KMS-11 (cell line): ENCODE measurements around the gene VAMP8.
A peak's percentile ranks its signal among the peaks of the same experiment; 100 is the strongest.

Source experiments
- H2AFZ ChIP-seq: fragments of 200-600 bp; sonication (generic); 2 replicates; pipeline ENCODE4 v1.6.1; 2016; ENCODE audit warnings: antibody characterized with exemption, mixed run types, low read depth
- H3K27ac ChIP-seq: fragments of 200-600 bp; sonication (generic); 2 replicates; pipeline ENCODE4 v1.6.1; 2016; ENCODE audit warnings: mild to moderate bottlenecking, mixed run types
- H3K27me3 ChIP-seq: fragments of 200-600 bp; sonication (generic); 2 replicates; pipeline ENCODE4 v1.6.1; 2017; ENCODE audit warnings: mild to moderate bottlenecking, low read depth, mixed run types, moderate library complexity; ENCODE audit not compliant: insufficient read depth
- H3K36me3 ChIP-seq: fragments of 200-600 bp; sonication (generic); 2 replicates; pipeline ENCODE4 v1.6.1; 2017; ENCODE audit warnings: mild to moderate bottlenecking, mixed run types; ENCODE audit not compliant: insufficient read depth
- H3K4me1 ChIP-seq: fragments of 200-600 bp; sonication (generic); 2 replicates; pipeline ENCODE4 v1.6.1; 2016; ENCODE audit warnings: mild to moderate bottlenecking, low read depth, mixed run types; ENCODE audit not compliant: poor library complexity, severe bottlenecking
- H3K4me2 ChIP-seq: fragments of 200-600 bp; sonication (generic); 2 replicates; pipeline ENCODE4 v1.7.0; 2016; ENCODE audit warnings: mild to moderate bottlenecking, mixed run types
- H3K4me3 ChIP-seq: fragments of 200-600 bp; sonication (generic); IDR thresholded peaks from 2 replicates; pipeline ENCODE4 v1.6.1; 2017; ENCODE audit warnings: low read depth, low read length, mixed read lengths; ENCODE audit not compliant: insufficient read depth
- H3K79me2 ChIP-seq: fragments of 200-600 bp; sonication (generic); 2 replicates; pipeline ENCODE4 v1.6.1; 2016; ENCODE audit warnings: low read depth, mixed run types; ENCODE audit not compliant: insufficient read depth
- H3K9ac ChIP-seq: fragments of 200-600 bp; sonication (generic); 2 replicates; pipeline ENCODE4 v1.6.1; 2016; ENCODE audit warnings: mild to moderate bottlenecking, mixed run types
- H4K20me1 ChIP-seq: fragments of 200-600 bp; sonication (generic); 2 replicates; pipeline ENCODE4 v1.6.1; 2016; ENCODE audit warnings: mild to moderate bottlenecking, mixed run types; ENCODE audit not compliant: insufficient read depth
- TF ChIP-seq, protein P1 (sequence below): fragments of 200-600 bp; sonication (generic); conservative IDR thresholded peaks from 2 replicates; pipeline ENCODE4 v1.6.1; 2017; ENCODE audit warnings: low read depth, mild to moderate bottlenecking, antibody characterized with exemption, low read length, moderate library complexity, mixed read lengths

The VAMP8 gene

DNA sequence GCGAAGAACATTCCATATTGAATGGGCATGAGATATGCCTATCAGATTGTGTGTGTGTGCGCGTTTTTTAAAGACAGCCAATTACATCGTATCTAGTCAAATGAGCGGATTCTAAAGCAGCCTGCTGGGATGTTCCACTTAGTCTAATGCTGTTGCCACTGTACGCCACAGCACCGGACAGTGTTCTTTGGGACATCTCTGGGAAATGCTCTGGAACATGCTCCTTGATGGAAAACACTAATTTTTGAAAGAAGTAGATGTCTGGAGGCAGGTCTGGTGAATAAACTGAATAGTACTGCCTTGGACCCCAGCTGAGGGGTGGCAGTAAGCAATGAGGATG is 28.7 kb downstream of the VAMP8 start:
- H3K27me3 ChIP-seq = no peaks in the 10 kb centered on the region
- no peaks in the 10 kb centered on the region for H4K20me1 ChIP-seq
- H2AFZ ChIP-seq = no peak overlapping the region
- peaks cover 19% of the 10 kb centered on the region for H3K4me1 ChIP-seq
- no peak overlapping the region for H3K4me2 ChIP-seq
- TF ChIP-seq, protein P1, sequence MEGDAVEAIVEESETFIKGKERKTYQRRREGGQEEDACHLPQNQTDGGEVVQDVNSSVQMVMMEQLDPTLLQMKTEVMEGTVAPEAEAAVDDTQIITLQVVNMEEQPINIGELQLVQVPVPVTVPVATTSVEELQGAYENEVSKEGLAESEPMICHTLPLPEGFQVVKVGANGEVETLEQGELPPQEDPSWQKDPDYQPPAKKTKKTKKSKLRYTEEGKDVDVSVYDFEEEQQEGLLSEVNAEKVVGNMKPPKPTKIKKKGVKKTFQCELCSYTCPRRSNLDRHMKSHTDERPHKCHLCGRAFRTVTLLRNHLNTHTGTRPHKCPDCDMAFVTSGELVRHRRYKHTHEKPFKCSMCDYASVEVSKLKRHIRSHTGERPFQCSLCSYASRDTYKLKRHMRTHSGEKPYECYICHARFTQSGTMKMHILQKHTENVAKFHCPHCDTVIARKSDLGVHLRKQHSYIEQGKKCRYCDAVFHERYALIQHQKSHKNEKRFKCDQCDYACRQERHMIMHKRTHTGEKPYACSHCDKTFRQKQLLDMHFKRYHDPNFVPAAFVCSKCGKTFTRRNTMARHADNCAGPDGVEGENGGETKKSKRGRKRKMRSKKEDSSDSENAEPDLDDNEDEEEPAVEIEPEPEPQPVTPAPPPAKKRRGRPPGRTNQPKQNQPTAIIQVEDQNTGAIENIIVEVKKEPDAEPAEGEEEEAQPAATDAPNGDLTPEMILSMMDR = no peak
- no peaks in the 10 kb centered on the region for H3K36me3 ChIP-seq
- 0 out of 2 replicates have a peak, but pooled peaks cover under 1% of the 10 kb centered on the region for H3K79me2 ChIP-seq
- H3K27ac ChIP-seq = no peak overlapping the region
- no peak overlapping the region for H3K9ac ChIP-seq
- H3K4me3 ChIP-seq = no peak overlapping the region

DNA sequence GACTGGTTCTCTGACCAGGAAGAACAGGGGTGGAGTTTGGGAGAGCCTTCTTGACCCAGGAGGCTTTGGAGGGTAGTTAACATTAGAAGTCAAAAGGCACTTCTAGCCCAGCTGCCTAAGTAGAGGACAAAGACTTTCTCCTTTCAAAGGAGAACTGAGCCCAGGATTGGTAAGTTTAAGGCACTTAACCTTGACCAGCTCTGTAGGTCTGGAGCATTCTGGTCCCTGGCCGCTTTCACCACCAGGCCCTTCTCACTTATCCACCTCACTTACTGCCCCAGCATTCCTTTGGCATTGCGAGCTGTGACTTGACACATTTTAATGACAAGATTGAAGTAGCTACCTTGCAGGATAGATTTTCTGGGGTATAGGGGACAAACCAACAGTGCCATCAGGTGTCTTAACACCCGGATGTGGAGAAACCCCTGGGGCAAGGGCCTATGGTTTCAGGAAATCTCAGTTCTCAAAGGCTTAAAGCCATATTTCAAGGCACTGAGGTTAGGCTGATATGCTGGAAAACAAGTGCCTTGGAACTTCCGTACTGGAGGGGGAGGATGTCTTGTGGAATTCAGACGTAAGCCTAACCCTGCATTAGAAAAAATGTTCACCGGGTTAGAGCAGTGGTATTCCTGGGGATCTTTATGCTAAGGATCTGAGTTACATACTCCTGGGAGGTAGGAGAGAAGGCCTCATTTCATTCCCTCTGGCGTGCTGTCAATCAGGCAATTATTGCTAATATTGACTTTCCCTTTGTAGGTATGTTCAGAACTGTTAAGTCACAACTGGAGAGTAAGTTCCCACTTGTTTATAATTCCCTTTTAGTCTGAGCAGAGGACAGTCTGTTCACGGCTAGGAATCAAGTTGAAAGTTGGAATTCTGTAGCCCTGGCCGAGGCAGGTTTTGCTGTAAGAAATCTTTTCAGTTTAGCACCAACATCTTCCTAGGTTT is 30.2 kb downstream of the VAMP8 start:
- H3K27me3 ChIP-seq = no peaks in the 10 kb centered on the region
- no peak overlapping the region for H3K9ac ChIP-seq
- no peaks in the 10 kb centered on the region for H3K36me3 ChIP-seq
- no peaks in the 10 kb centered on the region for H4K20me1 ChIP-seq
- H3K4me2 ChIP-seq = no peak overlapping the region
- H3K27ac ChIP-seq = no peak overlapping the region
- H3K4me3 ChIP-seq = no peak overlapping the region
- TF ChIP-seq, protein P1 = no peak
- 0 out of 2 replicates have a peak, but pooled peaks cover 4% of the 10 kb centered on the region for H3K79me2 ChIP-seq
- no peak overlapping the region for H2AFZ ChIP-seq
- peaks cover 23% of the 10 kb centered on the region for H3K4me1 ChIP-seq

DNA sequence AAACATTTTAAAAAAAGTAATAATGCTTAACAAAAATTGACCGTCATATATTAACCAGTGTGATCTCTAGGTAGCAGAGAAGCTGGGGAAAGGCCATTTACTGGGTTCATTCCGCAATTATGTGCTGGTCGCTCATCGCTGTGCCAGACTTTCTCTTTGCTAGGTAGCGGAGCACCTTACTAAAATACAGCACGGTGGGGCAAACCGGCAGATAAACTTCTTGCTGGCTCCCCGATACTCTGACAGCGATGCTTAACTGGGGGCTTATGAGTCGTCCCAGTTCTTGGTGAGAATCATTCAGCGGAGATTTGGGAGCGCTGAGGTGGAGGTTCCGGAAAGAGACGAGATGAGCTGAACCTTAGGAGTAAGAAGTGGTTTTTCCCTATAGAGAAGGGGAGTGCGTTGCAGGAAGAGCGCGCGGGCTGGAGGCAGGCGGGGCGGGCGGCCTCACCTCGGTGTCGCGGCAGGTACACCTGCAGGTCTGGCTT is 33.9 kb downstream of the VAMP8 start:
- H3K4me3 ChIP-seq = no peak overlapping the region

DNA sequence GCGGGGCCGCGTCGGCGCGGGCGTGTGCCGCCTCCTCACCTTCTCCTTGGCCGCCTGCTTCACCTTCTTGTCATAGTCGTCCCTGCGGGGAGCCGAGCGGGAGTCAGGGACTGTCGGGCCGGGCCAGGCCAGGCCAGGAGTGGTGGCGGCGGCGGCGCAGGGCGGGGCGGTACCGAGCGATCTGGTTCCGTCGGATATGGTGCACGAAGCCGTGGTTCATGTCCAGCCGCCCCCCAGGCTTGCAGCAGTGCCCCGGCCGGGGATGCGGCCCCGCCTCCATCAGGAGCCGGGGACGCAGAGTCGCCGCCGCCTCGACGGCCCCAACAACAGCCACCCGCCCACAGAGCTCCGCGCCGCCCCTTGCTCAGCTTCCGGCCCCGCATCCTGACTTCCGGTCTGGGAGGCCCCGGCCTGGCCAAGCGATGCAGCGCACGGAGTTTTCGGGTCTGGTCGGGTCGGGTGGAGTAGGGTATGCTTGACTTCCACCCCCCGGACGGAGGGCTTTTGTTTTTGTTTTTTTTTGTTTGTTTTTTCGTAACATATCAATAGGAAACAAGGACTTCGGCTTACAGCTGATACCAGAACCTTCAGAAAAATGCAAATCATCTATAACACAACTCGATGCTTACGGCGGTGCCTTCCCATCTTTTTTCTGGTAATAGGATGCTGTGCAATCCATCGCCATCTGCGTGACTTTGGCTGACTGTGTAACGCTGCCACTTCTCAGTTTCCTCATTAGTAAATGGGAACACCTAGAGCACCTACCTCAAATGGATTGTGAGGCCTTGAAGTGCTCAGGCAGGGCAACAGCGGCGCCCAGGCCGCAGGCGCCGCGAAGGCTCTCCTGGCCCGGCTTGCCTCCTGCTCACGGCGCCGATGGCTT is 34.6 kb downstream of the VAMP8 start, which contains the start of gene C2orf68:
Gene C2orf68 (minus strand): TSS at position 362 of the 883 bp plus-strand sequence. CDS start 82 bp downstream, at position 280.
- TF ChIP-seq, protein P1 = no peak
- Histone ChIP-seq H3K9ac (peak within 1 kb of the TSS; percentile 38; the same call in 1 of the 2 replicates), H3K4me1 (peaks cover 14% of the 10 kb centered on the region), H3K4me2 (peak within 1 kb of the TSS; percentile 72), H3K27me3 (no peaks in the 10 kb centered on the region), H3K79me2 (peaks cover 13% of the 10 kb centered on the region), H3K36me3 (no peaks in the 10 kb centered on the region), H3K27ac (no peak within 1 kb of the TSS; the same call in 1 of the 2 replicates), H2AFZ (peak within 1 kb of the TSS; percentile 88), H3K4me3 (no peak within 1 kb of the TSS), H4K20me1 (peaks cover 2% of the 10 kb centered on the region; the same call in 1 of the 2 replicates)

More for the DNA sequence above, 33.9 kb downstream of the VAMP8 start:
- H3K9ac ChIP-seq = peak overlapping the region; percentile 38; the same call in 1 of the 2 replicates
- H3K27ac ChIP-seq = no peak overlapping the region
- peak overlapping the region; percentile 72 for H3K4me2 ChIP-seq
- H4K20me1 ChIP-seq = no peaks in the 10 kb centered on the region
- H3K4me1 ChIP-seq = peaks cover 12% of the 10 kb centered on the region
- H3K27me3 ChIP-seq = no peaks in the 10 kb centered on the region
- H2AFZ ChIP-seq = peak overlapping the region; percentile 88
- H3K79me2 ChIP-seq = peaks cover 6% of the 10 kb centered on the region; the same call in 1 of the 2 replicates
- no peaks in the 10 kb centered on the region for H3K36me3 ChIP-seq
- TF ChIP-seq, protein P1 = no peak
